Tibial nerve (tissue), 4 donors: ENCODE measurements around the gene IRS2. TPM values are rescaled to one million over a fixed set of nuclear protein-coding genes. Genes with fewer than 3 reads are reported as not detected.
A peak's percentile ranks its signal among the peaks of the same experiment; 100 is the strongest.

Experiments used
- DNase-seq, 2 donors: peaks; one replicate each; pipeline ENCODE4 v3.0.0-alpha.2; 2019; ENCODE audit warnings: low spot score in 2 of 2
- H3K27ac ChIP-seq, 4 donors: fragments of 200-600 bp; sonication (generic) in 3 of 4; one replicate each; pipeline ENCODE4 v1.5.1; 2017 to 2019; ENCODE audit warnings: mild to moderate bottlenecking in 1 of 4
- H3K27me3 ChIP-seq, 2 donors: fragments of 200-600 bp; sonication (generic) in 1 of 2; one replicate each; pipeline versions ENCODE4 v1.5.1 to v1.6.0; 2017 to 2019
- H3K36me3 ChIP-seq, 3 donors: fragments of 200-600 bp; sonication (generic); one replicate each; pipeline ENCODE4 v1.5.1; 2018 to 2019
- H3K4me1 ChIP-seq, 4 donors: fragments of 200-600 bp; sonication (generic) in 3 of 4; one replicate each; pipeline ENCODE4 v1.5.1; 2017 to 2019
- H3K4me3 ChIP-seq, 4 donors: fragments of 200-600 bp; sonication (generic) in 3 of 4; one replicate each; pipeline ENCODE4 v1.5.1; 2017 to 2019; ENCODE audit warnings: mild to moderate bottlenecking in 1 of 4, moderate library complexity in 1 of 4
- H3K9me3 ChIP-seq, 4 donors: fragments of 200-600 bp; sonication (generic) in 3 of 4; one replicate each; pipeline ENCODE4 v1.5.1; 2017 to 2019
- EP300 ChIP-seq, 2 donors: sonication (generic); formaldehyde crosslinking; IDR thresholded peaks; one replicate each; pipeline ENCODE4 v1.6.1; 2017; ENCODE audit warnings: antibody characterized with exemption in 2 of 2, mild to moderate bottlenecking in 1 of 2
- POLR2A ChIP-seq, 2 donors: fragments of 450-650 bp; IDR thresholded peaks; one replicate each; pipeline ENCODE4 v1.6.1; 2017; ENCODE audit warnings: antibody characterized with exemption in 2 of 2, mild to moderate bottlenecking in 2 of 2, moderate library complexity in 2 of 2
- WGBS, 2 donors: methylation state at CpG; one replicate each; pipeline ENCODE4 v1.1.5; 2018; 5-methylcytosine and 5-hydroxymethylcytosine counted together
- total RNA-seq, 4 donors: library from RNA; depleted of rRNA; stranded (reverse); fragments of >200 nt; gene quantifications; one replicate each; pipeline ENCODE4 v1.1.0, GENCODE V29; 2016
- TF ChIP-seq, protein P1 (sequence below), 5 experiments: fragments of 200-600 bp in 3 of 5; fragments of 450-650 bp in 2 of 5; sonication (generic) in 3 of 5; IDR thresholded peaks; one replicate each; pipeline ENCODE4 v1.5.1; 2016 to 2019; ENCODE audit warnings: antibody characterized with exemption in 5 of 5, mild to moderate bottlenecking in 3 of 5, moderate library complexity in 2 of 5

IRS2 gene
- total RNA-seq, 4 donors from 2014 or later = 38.3 to 60.9 (median 42.4) TPM

DNA sequence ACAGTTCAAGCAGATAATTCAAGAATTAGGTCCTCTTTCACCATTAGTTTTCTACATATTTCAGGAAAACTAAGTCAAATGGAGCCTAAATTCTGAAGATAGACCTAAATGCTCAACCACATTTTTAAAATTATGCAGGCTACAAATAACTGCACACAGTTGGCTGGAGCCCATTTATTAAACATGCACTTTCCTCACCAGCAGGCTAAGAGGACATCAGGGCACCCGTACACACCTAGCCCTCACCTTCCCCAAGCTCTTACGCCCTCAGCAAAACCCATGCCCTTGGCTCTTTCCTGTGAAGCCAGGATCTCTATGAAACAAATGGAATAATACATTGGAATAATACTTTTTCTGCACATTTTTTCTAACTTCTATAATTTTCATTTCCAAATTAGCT is 18.2 kb downstream of the IRS2 start:
- TF ChIP-seq, protein P1, sequence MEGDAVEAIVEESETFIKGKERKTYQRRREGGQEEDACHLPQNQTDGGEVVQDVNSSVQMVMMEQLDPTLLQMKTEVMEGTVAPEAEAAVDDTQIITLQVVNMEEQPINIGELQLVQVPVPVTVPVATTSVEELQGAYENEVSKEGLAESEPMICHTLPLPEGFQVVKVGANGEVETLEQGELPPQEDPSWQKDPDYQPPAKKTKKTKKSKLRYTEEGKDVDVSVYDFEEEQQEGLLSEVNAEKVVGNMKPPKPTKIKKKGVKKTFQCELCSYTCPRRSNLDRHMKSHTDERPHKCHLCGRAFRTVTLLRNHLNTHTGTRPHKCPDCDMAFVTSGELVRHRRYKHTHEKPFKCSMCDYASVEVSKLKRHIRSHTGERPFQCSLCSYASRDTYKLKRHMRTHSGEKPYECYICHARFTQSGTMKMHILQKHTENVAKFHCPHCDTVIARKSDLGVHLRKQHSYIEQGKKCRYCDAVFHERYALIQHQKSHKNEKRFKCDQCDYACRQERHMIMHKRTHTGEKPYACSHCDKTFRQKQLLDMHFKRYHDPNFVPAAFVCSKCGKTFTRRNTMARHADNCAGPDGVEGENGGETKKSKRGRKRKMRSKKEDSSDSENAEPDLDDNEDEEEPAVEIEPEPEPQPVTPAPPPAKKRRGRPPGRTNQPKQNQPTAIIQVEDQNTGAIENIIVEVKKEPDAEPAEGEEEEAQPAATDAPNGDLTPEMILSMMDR (IDR thresholded peaks at IDR 0.05) = no peak
- no peak for TF ChIP-seq EP300 (IDR thresholded peaks at IDR 0.05)
- no peak for TF ChIP-seq POLR2A (IDR thresholded peaks at IDR 0.05)
- Histone ChIP-seq H3K36me3 (peaks cover 0 to 23% (median 3%) of the 10 kb centered on the region in 3 donors), H3K27me3 (no peaks in the 10 kb centered on the region), H3K9me3 (no peaks in the 10 kb centered on the region), H3K27ac (no peak overlapping the region), H3K4me1 (peaks cover 0 to 61% (median 9%) of the 10 kb centered on the region in 4 donors), H3K4me3 (no peak overlapping the region)
- no peak for DNase-seq
- 95 to 98% methylated on average over 2 of the region's 2 CpGs for WGBS, 2 donors

DNA sequence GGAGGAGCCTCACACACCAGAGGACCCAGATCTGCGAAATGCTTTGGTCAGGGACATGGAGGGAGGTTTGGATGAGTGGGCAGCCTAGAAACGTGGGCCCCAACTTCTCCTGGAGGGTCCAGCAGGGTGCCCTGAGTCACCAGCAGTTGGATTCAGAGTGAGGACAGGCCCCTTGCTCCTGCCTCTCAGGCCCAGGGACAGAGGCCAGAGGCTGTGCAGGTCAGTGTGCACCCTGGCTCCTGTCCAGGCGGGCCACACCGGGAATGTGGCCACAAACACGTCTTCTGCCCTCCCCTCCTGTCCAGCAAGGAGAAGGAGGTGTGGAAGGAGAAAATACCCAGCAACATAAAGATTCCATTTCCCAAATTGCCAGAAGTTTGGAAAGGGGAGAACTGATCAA is 19.4 kb downstream of the IRS2 start:
- Histone ChIP-seq H3K27ac (no peak overlapping the region), H3K9me3 (no peaks in the 10 kb centered on the region), H3K4me3 (no peak overlapping the region), H3K27me3 (no peaks in the 10 kb centered on the region), H3K4me1 (peaks cover 0 to 57% (median 9%) of the 10 kb centered on the region in 4 donors), H3K36me3 (peaks cover 0 to 31% (median 0%) of the 10 kb centered on the region in 3 donors)
- 52 to 64% methylated on average over 5 of the region's 5 CpGs for WGBS, 2 donors
- DNase-seq = no peak
- TF ChIP-seq, protein P1 (IDR thresholded peaks at IDR 0.05) = no peak
- TF ChIP-seq POLR2A (IDR thresholded peaks at IDR 0.05) = no peak

- peak overlapping the region in 2 of 4 donors; percentile 52 to 60 for H3K27ac ChIP-seq
- H3K4me3 ChIP-seq = no peak overlapping the region
- TF ChIP-seq EP300 (IDR thresholded peaks at IDR 0.05) = peak in 1 of 2 donors; percentile 33
- TF ChIP-seq, protein P1 (IDR thresholded peaks at IDR 0.05) = peak; percentile 3 to 16 (median 14)
- TF ChIP-seq POLR2A (IDR thresholded peaks at IDR 0.05) = no peak
- WGBS, 2 donors = 57 to 60% methylated on average over 10 of the region's 10 CpGs
- DNase-seq = no peak
- H3K4me1 ChIP-seq = peaks cover 0 to 38% (median 9%) of the 10 kb centered on the region in 4 donors
- H3K36me3 ChIP-seq = peaks cover 0 to 32% (median 0%) of the 10 kb centered on the region in 3 donors
- no peaks in the 10 kb centered on the region for H3K27me3 ChIP-seq
- no peaks in the 10 kb centered on the region for H3K9me3 ChIP-seq
Measured at GRCh38 chr13:109764470-109765291, 21.7 kb downstream of the IRS2 start.

DNA sequence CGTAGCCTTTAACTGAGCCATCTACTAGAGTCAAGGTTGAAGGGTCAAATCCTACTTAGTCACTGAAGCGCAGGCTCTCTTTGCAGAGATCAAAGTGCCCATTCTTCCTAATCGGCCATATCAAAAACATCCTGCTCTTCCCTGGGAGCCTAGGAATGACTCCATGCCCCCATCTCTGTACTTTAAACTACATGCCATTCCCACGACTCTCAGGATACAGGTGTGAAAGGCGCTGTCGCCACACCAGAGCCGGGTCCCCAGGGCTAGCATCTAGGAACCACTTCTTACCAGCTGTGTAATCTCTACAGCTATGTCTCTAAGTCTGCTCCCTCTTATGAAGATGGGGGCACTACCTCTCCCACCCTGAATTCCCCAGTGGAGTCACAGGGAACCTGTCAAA is 22.3 kb downstream of the IRS2 start:
- no peak for DNase-seq
- H3K36me3 ChIP-seq = peaks cover 0 to 34% (median 0%) of the 10 kb centered on the region in 3 donors
- H3K4me1 ChIP-seq = peaks cover 0 to 38% (median 9%) of the 10 kb centered on the region in 4 donors
- H3K4me3 ChIP-seq = no peak overlapping the region
- 65 to 79% methylated on average over 7 of the region's 7 CpGs for WGBS, 2 donors
- no peaks in the 10 kb centered on the region for H3K9me3 ChIP-seq
- no peaks in the 10 kb centered on the region for H3K27me3 ChIP-seq
- no peak for TF ChIP-seq POLR2A (IDR thresholded peaks at IDR 0.05)
- TF ChIP-seq, protein P1 (IDR thresholded peaks at IDR 0.05) = no peak
- TF ChIP-seq EP300 (IDR thresholded peaks at IDR 0.05) = no peak
- peak overlapping the region in 2 of 4 donors; percentile 52 to 60 for H3K27ac ChIP-seq

- TF ChIP-seq POLR2A (IDR thresholded peaks at IDR 0.05) (no peak), EP300 (IDR thresholded peaks at IDR 0.05) (no peak)
- TF ChIP-seq, protein P1 (IDR thresholded peaks at IDR 0.05) = no peak
- Histone ChIP-seq H3K4me3 (no peak overlapping the region), H3K27me3 (no peaks in the 10 kb centered on the region), H3K9me3 (no peaks in the 10 kb centered on the region), H3K36me3 (peaks cover 0 to 37% (median 0%) of the 10 kb centered on the region in 3 donors), H3K4me1 (peaks cover 0 to 29% (median 9%) of the 10 kb centered on the region in 4 donors), H3K27ac (no peak overlapping the region)
- no peak for DNase-seq
- WGBS, 2 donors = 91 to 93% methylated on average over 6 of the region's 6 CpGs
Measured at GRCh38 chr13:109762791-109763190, 23.6 kb downstream of the IRS2 start.
